LNCAP (cell line): ENCODE results near the gene CSTPP1.

Experiments
- CTCF ChIP-seq: fragments of 450-650 bp; IDR thresholded peaks from 2 replicates; pipeline ENCODE4 v1.5.1; 2017; ENCODE audit warnings: mild to moderate bottlenecking

Gene CSTPP1

DNA sequence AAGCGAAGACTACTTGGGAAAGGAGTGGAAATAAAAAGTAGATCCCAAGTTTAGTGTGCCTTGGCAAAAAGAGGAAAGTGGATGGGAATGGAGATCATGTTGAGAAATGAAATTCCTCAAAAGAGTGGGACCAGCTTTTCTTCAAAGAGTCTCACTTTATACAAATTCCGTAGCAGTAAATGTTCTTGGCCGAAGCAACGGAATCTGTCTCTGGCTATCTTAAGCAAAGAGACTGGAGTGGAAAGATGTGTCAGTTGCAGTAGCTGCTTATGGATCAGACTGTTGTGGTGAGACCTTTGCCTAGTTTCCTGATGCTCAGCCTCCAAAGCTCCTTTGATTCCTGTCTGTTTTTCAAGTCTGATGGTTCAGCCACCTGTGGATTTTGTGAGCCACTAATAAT lies 73.6 kb downstream of the CSTPP1 start:
- TF ChIP-seq CTCF = no peak

- no peak for TF ChIP-seq CTCF
These were observed 77.5 kb downstream of the CSTPP1 start for GRCh38 chr11:47014097-47014496.

DNA sequence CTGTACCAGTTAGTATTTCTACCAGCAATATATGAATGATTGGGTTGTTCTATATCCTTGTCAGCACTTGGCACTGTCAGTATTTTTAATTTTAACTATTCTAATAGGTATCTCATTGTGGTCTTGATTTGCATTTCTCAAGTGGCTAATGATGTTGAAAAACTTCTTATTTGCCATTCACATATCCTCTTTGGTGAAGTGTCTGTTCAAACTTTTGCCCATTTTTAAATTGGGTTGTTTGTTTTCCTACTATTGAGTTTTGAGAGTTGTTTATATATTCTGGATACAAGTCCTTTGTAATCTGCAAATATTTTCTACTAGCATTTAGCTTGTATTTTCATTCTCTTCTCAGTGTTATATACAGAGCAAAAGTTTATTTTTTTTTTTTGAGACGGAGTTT lies 82.1 kb downstream of the CSTPP1 start:
- TF ChIP-seq CTCF = no peak

- TF ChIP-seq CTCF = no peak
These were observed 84.4 kb downstream of the CSTPP1 start for GRCh38 chr11:47020793-47021526.

DNA sequence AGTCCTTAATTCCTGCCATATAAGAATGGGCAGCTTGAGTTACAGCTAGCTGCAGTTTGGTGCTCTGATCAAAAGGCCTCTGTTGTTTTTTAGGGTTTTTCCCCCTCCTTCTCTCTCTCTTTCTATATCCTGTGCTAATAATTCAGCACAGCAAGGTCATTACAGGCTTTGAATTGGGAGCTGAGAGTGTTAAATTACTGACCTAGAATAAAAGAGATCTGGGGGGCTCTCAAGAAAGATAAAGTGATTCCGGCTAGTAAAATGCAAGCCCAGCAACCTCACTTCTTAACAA lies 84.9 kb downstream of the CSTPP1 start:
- TF ChIP-seq CTCF = no peak

- no peak for TF ChIP-seq CTCF
These were observed 85.4 kb downstream of the CSTPP1 start for GRCh38 chr11:47021965-47022364.

DNA sequence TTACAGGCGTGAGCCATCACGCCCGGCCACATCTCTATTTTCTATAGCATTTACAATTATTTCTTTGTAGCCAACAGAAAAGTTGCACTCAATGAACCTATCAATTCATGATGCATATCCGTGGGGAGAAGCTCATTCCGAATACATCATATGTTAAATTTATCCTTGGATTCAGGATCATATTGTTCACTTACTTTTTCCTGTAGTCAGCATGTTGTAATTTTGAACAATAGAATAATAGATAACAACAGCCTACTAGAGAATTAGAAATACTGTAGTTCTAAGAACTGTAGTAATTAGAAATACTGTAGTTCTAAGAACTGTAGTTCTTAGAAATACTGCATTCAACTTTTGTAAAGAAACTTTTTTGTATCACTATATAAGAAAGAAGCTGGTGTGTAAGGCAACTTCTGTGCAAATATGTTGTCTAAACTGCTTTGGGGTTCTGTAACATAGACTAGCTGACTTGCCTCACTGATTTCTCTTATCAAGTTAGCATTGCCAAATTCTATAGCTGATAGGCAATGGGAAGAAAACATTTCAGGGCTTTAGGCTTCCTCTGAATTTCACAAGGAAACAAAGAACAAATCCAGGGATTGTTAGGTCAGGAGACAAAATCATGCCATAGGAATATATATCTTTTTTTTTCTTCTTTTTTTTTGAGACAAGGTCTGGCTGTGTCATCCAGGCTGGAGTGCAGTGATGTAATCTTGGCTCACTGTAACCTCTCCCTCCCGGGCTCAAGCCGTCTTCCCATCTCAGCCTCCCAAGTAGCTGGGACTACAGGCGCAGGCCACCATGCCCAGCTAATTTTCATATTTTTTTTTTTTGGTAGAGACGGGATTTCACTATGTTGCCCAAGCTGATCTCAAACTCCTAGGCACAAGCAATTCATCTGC lies 91.9 kb downstream of the CSTPP1 start:
- TF ChIP-seq CTCF = no peak
